ENCODE results near the gene CORO2A.

GRCh38 chr9:98075332-98075805 lies 117.1 kb downstream of the CORO2A start:
- no peak for TF ChIP-seq CTCF (IDR thresholded peaks at IDR 0.05)
- TF ChIP-seq POLR2A (IDR thresholded peaks at IDR 0.05), result no peak
